ENCODE measurements around the gene SCFD1.
"Not testable (repeated sequence)": the region's sequence is repeated elsewhere in the genome, so short reads cannot be mapped to it uniquely, and the experiment has no call there.

Gene SCFD1

GRCh38 chr14:30621940-30622830 lies at the start of gene SCFD1:
Gene SCFD1 (plus strand): TSS chr14:30622319. CDS start chr14:30622339, 20 bp downstream.
- in situ Hi-C loops (cut with HindIII; ENCODE audit: low pct_unique_long_range_greater_than_20kb, low sequenced_read_pairs) = no loop called here
- peak; percentile 66 to 94 for DNase-seq (ENCODE audit: low read depth in 1 of 2, low spot score in 1 of 2)
- no peak; the same call in 1 of the 2 replicates for TF ChIP-seq JUND (IDR thresholded peaks at IDR 0.05; ENCODE audit: low read depth)

GRCh38 chr14:30572771-30573170 lies 49.3 kb upstream of the SCFD1 start:
- no peak for DNase-seq (ENCODE audit: low read depth in 1 of 2, low spot score in 1 of 2)
- no peak for TF ChIP-seq JUND (IDR thresholded peaks at IDR 0.05; ENCODE audit: low read depth)
- in situ Hi-C loops (cut with HindIII; ENCODE audit: low pct_unique_long_range_greater_than_20kb, low sequenced_read_pairs) = no loop called here

- in situ Hi-C loops (cut with HindIII; ENCODE audit: low pct_unique_long_range_greater_than_20kb, low sequenced_read_pairs) = no loop called here
Observed at GRCh38 chr14:30573226-30573814, 48.8 kb upstream of the SCFD1 start.

GRCh38 chr14:30573966-30574365 lies 48.2 kb upstream of the SCFD1 start:
- no peak for TF ChIP-seq JUND (IDR thresholded peaks at IDR 0.05; ENCODE audit: low read depth)
- no peak for DNase-seq (ENCODE audit: low read depth in 1 of 2, low spot score in 1 of 2)
- in situ Hi-C loops (cut with HindIII; ENCODE audit: low pct_unique_long_range_greater_than_20kb, low sequenced_read_pairs) = no loop called here

More at GRCh38 chr14:30573226-30573814, 48.8 kb upstream of the SCFD1 start:
- no peak for TF ChIP-seq JUND (IDR thresholded peaks at IDR 0.05; ENCODE audit: low read depth)
- peak in 1 of 2 experiments; percentile 27 for DNase-seq (ENCODE audit: low read depth in 1 of 2, low spot score in 1 of 2)

GRCh38 chr14:30574777-30575176 lies 47.3 kb upstream of the SCFD1 start:
- in situ Hi-C loops (cut with HindIII; ENCODE audit: low pct_unique_long_range_greater_than_20kb, low sequenced_read_pairs); DNase-seq (ENCODE audit: low read depth in 1 of 2, low spot score in 1 of 2): not testable (repeated sequence)

GRCh38 chr14:30576333-30576732 lies 45.8 kb upstream of the SCFD1 start:
- DNase-seq (ENCODE audit: low read depth in 1 of 2, low spot score in 1 of 2); in situ Hi-C loops (cut with HindIII; ENCODE audit: low pct_unique_long_range_greater_than_20kb, low sequenced_read_pairs): not testable (repeated sequence)

- no peak for DNase-seq (ENCODE audit: low read depth in 1 of 2, low spot score in 1 of 2)
- in situ Hi-C loops (cut with HindIII; ENCODE audit: low pct_unique_long_range_greater_than_20kb, low sequenced_read_pairs) = no loop called here
- no peak for TF ChIP-seq JUND (IDR thresholded peaks at IDR 0.05; ENCODE audit: low read depth)
Observed at GRCh38 chr14:30580616-30581282, 41.4 kb upstream of the SCFD1 start.

GRCh38 chr14:30581283-30581625 lies 40.9 kb upstream of the SCFD1 start:
- no peak for TF ChIP-seq JUND (IDR thresholded peaks at IDR 0.05; ENCODE audit: low read depth)
- DNase-seq (ENCODE audit: low read depth in 1 of 2, low spot score in 1 of 2) = no peak
- in situ Hi-C loops (cut with HindIII; ENCODE audit: low pct_unique_long_range_greater_than_20kb, low sequenced_read_pairs) = no loop called here

- TF ChIP-seq JUND (IDR thresholded peaks at IDR 0.05; ENCODE audit: low read depth) = no peak
- in situ Hi-C loops (cut with HindIII; ENCODE audit: low pct_unique_long_range_greater_than_20kb, low sequenced_read_pairs) = no loop called here
- DNase-seq (ENCODE audit: low read depth in 1 of 2, low spot score in 1 of 2) = no peak
Observed at GRCh38 chr14:30582376-30582775, 39.7 kb upstream of the SCFD1 start.

GRCh38 chr14:30584058-30584630 lies 38.0 kb upstream of the SCFD1 start:
- no peak for DNase-seq (ENCODE audit: low read depth in 1 of 2, low spot score in 1 of 2)
- in situ Hi-C loops (cut with HindIII; ENCODE audit: low pct_unique_long_range_greater_than_20kb, low sequenced_read_pairs) = no loop called here
- no peak for TF ChIP-seq JUND (IDR thresholded peaks at IDR 0.05; ENCODE audit: low read depth)

- no peak for DNase-seq (ENCODE audit: low read depth in 1 of 2, low spot score in 1 of 2)
- no peak for TF ChIP-seq JUND (IDR thresholded peaks at IDR 0.05; ENCODE audit: low read depth)
- in situ Hi-C loops (cut with HindIII; ENCODE audit: low pct_unique_long_range_greater_than_20kb, low sequenced_read_pairs) = no loop called here
Observed at GRCh38 chr14:30585204-30585603, 36.9 kb upstream of the SCFD1 start.

GRCh38 chr14:30587141-30587540 lies 35.0 kb upstream of the SCFD1 start:
- DNase-seq (ENCODE audit: low read depth in 1 of 2, low spot score in 1 of 2) = no peak
- in situ Hi-C loops (cut with HindIII; ENCODE audit: low pct_unique_long_range_greater_than_20kb, low sequenced_read_pairs) = no loop called here
- no peak for TF ChIP-seq JUND (IDR thresholded peaks at IDR 0.05; ENCODE audit: low read depth)

GRCh38 chr14:30588873-30589272 lies 33.2 kb upstream of the SCFD1 start:
- in situ Hi-C loops (cut with HindIII; ENCODE audit: low pct_unique_long_range_greater_than_20kb, low sequenced_read_pairs) = no loop called here
- no peak for DNase-seq (ENCODE audit: low read depth in 1 of 2, low spot score in 1 of 2)
- no peak for TF ChIP-seq JUND (IDR thresholded peaks at IDR 0.05; ENCODE audit: low read depth)
